Right lobe of liver (tissue), 6 donors: ENCODE results near the gene IRF8. TPM values are rescaled to one million over a fixed set of nuclear protein-coding genes. Genes with fewer than 3 reads are reported as not detected.

Experiments used
- ATAC-seq, 4 donors: fragments of 200-7000 bp; cut with Tn5 transposase; one replicate each; pipeline ENCODE4 v1.9.1; 2020; ENCODE audit warnings: mild to moderate bottlenecking in 4 of 4, moderate library complexity in 4 of 4
- DNase-seq, 3 donors: peaks; one replicate each; pipeline ENCODE4 v3.0.0-alpha.2; 2020
- H3K27ac ChIP-seq, 3 donors: fragments of 200-600 bp; one replicate each; pipeline ENCODE4 v1.8.0; 2022
- H3K27me3 ChIP-seq, 2 donors: fragments of 200-600 bp; one replicate each; pipeline ENCODE4 v1.8.0; 2022
- H3K36me3 ChIP-seq, 4 donors: fragments of 200-600 bp; sonication (generic) in 1 of 4; one replicate each; pipeline versions ENCODE4 v1.5.1 to v1.8.0; 2017 to 2022; ENCODE audit warnings: control low read depth in 1 of 4
- H3K4me1 ChIP-seq, 4 donors: fragments of 200-600 bp; sonication (generic) in 1 of 4; one replicate each; pipeline versions ENCODE4 v1.5.1 to v1.8.0; 2017 to 2022; ENCODE audit warnings: control low read depth in 1 of 4
- H3K4me3 ChIP-seq, 3 donors: fragments of 200-600 bp; one replicate each; pipeline ENCODE4 v1.8.0; 2022
- H3K9me3 ChIP-seq, 4 donors: fragments of 200-600 bp; sonication (generic) in 1 of 4; one replicate each; pipeline versions ENCODE4 v1.5.1 to v1.8.0; 2017 to 2022; ENCODE audit warnings: control low read depth in 1 of 4
- CTCF ChIP-seq, 4 donors: fragments of 200-600 bp in 3 of 4; fragments of 450-650 bp in 1 of 4; IDR thresholded peaks; one replicate each; pipeline versions ENCODE4 v1.5.1 to v1.8.0; 2016 to 2022; ENCODE audit warnings: antibody characterized with exemption in 4 of 4, mild to moderate bottlenecking in 2 of 4
- POLR2A ChIP-seq: fragments of 450-650 bp; IDR thresholded peaks from one replicate; pipeline ENCODE4 v1.6.1; 2017; ENCODE audit warnings: antibody characterized with exemption, mild to moderate bottlenecking
- WGBS: methylation state at CpG from one replicate; pipeline ENCODE4 v1.1.6; 2018; ENCODE audit warnings: low coverage, low lambda C conversion rate; ENCODE audit not compliant: insufficient coverage; ENCODE audit errors: missing lambda C conversion rate; 5-methylcytosine and 5-hydroxymethylcytosine counted together
- intact Hi-C, 2 donors: fragments of 100-400 bp; cut with DNase I; formaldehyde crosslinking; loops; one replicate each; pipeline versions ENCODE4 v1.11.2 to v1.14.1; 2022
- microRNA-seq, 2 donors: library from miRNA; unstranded; fragments of <30 nt; microRNA quantifications; one replicate each; pipeline ENCODE4, GENCODE V29; 2019 to 2020
- small RNA-seq, 2 experiments: library from RNA; depleted of rRNA; stranded (forward); fragments of <200 nt; gene quantifications; one replicate each; pipeline ENCODE3, GENCODE V24; 2016
- total RNA-seq, 6 experiments: library from RNA; depleted of rRNA in 2 of 6; stranded (reverse); fragments of >200 nt in 2 of 6; fragmentation: NEBNext Ultra II Directional in 3 of 6; extraction: Animal tissue kit (Norgen Biotek cat#: 25700) in 3 of 6; gene quantifications; one replicate each; pipeline versions ENCODE4 v1.1.0 to v1.2.4, GENCODE V29; 2016 to 2023
- donor health status: DM: no; HTN: yes; CAD: no.
- donor health status: DM: no; HTN: no; CAD: no.
- donor health status: DM: no; HTN: no; CAD: no.
- donor health status: DM: no; HTN: yes; CAD: no.
- donor health status: DM: no; HTN: yes; CAD: no.

The IRF8 gene
- total RNA-seq, 6 experiments from 2014 or later: 4.8 to 19.6 (median 14.6) TPM

GRCh38 chr16:85970738-85971137 is 71.8 kb downstream of the IRF8 start:
- ATAC-seq: no peak
- H3K36me3 ChIP-seq: no peaks in the 10 kb centered on the region
- intact Hi-C loops: no loop called here

More at GRCh38 chr16:85970738-85971137, 71.8 kb downstream of the IRF8 start:
- H3K9me3 ChIP-seq: no peaks in the 10 kb centered on the region
- 52% methylated on average over 2 of the region's 3 CpGs for WGBS
- H3K27ac ChIP-seq: no peak overlapping the region
- H3K27me3 ChIP-seq: no peaks in the 10 kb centered on the region
- TF ChIP-seq POLR2A (no peak), CTCF (IDR thresholded peaks at IDR 0.05) (no peak)
- H3K4me1 ChIP-seq: peaks cover 0 to 15% (median 7%) of the 10 kb centered on the region in 4 donors
- no peak for DNase-seq
- no peak overlapping the region for H3K4me3 ChIP-seq

Small RNA genes within 50 kb of the gene (microRNA-seq; reads per million reads assigned to microRNA genes)
- 0 reads per million in 2 donors for gene MIR6774

Small RNA genes within 50 kb of the gene (small RNA-seq; reads per million reads assigned to genes)
- gene MIR6774: 0.58 to 0.65 reads per million in 2 experiments

Other genes with a start within 250 kb of the IRF8 start
- gene GINS2, start 210.2 kb upstream of the IRF8 start, total RNA-seq: 1 to 10 TPM in 4 of 6 experiments, under 1 TPM in 2; 0.49 to 4.7 (median 1.3) TPM
- gene C16orf74, start 148.1 kb upstream of the IRF8 start, total RNA-seq: under 1 TPM in 4 of 6 experiments, not detected in 2; 0.31 to 0.98 (median 0.70) TPM
- gene EMC8, start 99.6 kb upstream of the IRF8 start, total RNA-seq: 10 to 100 TPM in 5 of 6 experiments, 1 to 10 TPM in 1; 9.2 to 22.4 (median 12.1) TPM
- gene COX4I1, start 99.5 kb upstream of the IRF8 start, total RNA-seq: 100 to 1,000 TPM; 247 to 417 (median 303) TPM